Kidney capillary endothelial cell (primary cell): ENCODE data around the gene AMOT.
A peak's percentile ranks its signal among the peaks of the same experiment; 100 is the strongest.
"Not testable (repeated sequence)": the region's sequence is repeated elsewhere in the genome, so short reads cannot be mapped to it uniquely, and the experiment has no call there.

Source experiments
- DNase-seq: peaks from one replicate; pipeline ENCODE4 v3.0.0-alpha.2; 2018; ENCODE audit warnings: low spot score

AMOT gene, protein sequence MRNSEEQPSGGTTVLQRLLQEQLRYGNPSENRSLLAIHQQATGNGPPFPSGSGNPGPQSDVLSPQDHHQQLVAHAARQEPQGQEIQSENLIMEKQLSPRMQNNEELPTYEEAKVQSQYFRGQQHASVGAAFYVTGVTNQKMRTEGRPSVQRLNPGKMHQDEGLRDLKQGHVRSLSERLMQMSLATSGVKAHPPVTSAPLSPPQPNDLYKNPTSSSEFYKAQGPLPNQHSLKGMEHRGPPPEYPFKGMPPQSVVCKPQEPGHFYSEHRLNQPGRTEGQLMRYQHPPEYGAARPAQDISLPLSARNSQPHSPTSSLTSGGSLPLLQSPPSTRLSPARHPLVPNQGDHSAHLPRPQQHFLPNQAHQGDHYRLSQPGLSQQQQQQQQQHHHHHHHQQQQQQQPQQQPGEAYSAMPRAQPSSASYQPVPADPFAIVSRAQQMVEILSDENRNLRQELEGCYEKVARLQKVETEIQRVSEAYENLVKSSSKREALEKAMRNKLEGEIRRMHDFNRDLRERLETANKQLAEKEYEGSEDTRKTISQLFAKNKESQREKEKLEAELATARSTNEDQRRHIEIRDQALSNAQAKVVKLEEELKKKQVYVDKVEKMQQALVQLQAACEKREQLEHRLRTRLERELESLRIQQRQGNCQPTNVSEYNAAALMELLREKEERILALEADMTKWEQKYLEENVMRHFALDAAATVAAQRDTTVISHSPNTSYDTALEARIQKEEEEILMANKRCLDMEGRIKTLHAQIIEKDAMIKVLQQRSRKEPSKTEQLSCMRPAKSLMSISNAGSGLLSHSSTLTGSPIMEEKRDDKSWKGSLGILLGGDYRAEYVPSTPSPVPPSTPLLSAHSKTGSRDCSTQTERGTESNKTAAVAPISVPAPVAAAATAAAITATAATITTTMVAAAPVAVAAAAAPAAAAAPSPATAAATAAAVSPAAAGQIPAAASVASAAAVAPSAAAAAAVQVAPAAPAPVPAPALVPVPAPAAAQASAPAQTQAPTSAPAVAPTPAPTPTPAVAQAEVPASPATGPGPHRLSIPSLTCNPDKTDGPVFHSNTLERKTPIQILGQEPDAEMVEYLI

DNA sequence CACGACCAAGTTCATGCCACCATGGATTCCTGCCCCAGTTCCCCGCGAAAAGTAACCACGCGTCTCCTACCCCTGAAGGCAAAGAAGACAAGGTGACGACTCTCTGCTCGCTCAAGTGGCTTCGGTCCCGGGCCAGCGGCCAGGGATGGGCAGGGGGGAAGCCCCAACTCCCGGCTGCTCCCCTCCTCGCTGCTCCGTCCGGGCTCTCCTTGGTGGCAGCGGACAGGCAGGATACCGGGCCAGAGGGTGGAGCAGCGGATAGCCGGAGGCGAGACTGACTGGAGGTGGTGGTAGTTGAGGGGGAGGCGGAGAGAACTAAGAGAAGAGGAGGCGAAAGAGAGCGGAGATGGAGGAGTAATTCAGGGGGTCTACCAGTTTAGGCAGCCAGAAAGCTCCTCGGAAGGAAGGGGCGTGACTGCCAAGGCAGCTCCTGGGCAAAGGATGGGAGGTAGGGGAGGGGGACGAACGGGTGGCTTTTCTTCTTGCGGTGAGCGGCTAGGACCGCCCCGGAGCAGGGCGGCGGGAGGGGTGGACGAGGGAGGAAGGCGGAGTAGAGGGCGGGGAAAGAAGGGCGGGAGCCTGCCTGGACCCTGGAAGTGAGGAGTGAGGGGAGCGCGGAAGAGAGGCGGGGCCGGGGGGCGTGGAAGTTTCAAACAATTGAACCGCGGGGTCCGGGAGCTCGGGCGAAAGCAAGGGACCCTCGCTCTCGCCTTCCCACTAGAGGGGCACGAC lies at the start of gene AMOT:
AMOT (minus strand) TSS at position 450 of the 732 bp plus-strand sequence. CDS start 17,705 bp downstream, outside the sequence.
- peak; percentile 28 for DNase-seq

DNA sequence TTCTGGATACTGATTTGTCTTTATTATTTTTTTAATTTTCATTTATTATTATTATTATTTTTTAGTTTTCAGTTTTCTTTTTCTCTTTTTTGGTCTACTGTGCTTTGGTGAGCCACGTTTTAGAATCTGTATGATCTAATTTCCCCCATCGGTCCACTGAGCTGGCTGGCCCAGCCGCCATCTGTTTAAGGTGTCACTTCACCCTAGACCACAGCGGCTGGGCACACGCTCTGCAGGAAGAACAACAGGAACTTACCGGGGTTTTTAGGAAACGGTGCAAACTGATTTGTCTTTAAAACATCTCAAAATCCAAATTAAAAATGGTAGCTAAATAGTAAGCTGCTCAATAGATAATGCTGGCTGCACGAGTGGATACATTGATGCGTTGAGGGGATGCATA lies 48.8 kb upstream of the AMOT start:
- no peak for DNase-seq

DNA sequence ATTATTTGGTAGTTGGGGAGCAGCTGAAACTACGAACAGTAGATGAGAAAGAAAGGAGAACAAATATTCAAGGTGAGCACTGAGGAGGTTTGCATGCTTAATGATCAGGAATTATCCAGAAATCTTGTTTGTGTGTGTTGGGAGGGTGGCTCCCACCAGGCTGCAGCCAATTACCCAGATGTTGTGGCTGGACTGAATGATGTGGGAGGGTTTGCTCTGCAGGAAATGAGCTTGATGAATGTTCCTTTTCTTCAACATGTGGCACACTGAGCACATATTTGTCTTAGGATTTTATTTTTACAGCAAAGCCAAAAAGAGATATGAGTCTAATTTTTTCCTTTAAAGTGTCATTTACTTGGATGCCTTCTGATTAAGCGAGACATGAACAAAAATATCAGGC lies 48.3 kb upstream of the AMOT start:
- no peak for DNase-seq

DNA sequence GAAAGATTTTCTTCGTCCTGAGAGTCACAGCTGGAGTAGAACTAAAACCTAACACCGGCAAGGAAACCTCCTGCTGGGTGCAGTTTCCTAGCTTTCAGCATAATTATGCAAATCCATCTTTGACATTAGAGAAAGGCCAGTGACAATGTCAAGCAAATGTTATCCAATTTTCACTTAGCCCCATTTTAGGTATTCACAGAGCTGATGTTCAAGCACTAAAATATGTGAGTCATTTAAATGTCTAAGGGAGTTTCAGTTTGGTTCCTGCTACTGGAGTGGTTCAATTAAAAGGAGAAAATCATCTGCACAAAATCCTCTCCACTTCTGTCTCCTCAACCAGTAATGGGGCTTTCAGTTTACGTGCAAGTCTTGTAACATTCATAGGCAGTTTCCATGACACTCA lies 37.1 kb upstream of the AMOT start:
- no peak for DNase-seq

DNA sequence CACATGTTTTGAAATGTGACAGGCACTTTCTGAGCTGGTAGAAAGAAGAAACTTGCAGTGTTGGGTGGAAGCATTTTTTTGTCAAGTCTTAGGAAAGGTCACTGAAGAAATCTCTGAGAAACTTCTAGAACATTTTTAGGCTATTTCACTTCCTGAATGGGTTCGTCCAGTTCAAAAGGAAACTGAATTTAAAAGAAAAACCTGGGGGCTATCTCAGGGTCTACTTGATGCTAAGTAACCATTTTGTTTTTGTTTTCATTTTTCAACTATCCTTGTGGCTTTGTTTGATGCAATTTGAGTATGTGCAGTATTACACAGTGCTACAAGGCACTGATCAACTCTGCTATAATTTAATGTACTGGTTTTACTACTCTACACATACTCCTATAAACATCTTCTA lies 34.0 kb upstream of the AMOT start:
- no peak for DNase-seq

DNA sequence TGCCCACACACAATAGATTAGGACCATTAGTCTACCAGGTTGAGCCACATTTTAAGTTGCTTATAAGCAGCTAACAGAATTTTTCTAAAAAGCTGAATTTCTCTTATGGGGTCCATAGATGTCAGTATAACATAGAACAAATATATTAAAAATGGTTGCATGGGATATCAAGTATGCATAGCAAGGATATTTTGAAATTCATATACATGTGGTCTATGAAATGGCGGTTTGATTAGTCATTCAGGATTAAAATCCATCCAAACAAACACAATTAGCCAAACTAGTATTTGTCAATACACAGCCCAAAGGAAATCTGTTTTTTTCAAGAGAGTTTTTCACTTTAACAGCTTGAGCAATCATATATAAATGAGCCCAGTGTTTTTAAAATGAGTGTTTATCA lies 33.5 kb upstream of the AMOT start:
- no peak for DNase-seq

DNA sequence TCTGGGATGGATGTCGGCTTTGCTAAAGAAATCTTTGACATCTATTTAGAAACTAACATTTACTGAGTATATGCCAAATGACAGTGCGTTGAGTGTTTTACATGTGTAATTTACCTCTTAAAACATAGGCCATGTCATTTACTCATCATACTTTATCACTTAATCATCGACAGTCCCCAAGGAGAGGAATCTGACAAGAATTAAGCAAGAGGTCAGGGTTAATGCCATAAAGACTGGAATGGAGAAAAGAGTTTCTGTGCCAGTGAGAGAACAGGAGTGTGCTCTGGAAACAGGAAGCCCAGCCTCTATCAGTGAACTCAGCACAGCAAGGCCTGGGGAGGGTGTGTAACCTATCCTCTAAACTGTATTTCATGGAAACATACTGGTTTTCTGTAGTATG lies 28.0 kb upstream of the AMOT start:
- no peak for DNase-seq

DNA sequence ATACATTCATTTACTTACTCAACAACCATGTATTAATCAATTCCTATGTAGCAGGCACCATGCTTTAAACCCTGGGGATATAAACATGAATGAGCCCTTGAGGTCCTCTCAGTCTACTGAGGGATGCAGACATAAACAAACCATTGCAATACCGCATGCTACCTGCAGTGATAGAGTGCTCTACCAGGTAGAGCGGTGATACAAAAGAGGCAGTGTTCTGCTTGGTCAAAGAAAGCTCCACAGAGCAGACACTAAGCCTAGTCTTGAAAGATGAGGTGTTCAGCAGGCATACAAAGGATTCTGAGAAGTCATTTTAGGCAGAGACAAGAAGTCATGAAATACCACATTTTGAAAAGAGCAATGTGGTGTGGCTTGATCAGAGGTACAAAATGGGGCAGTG lies 26.9 kb upstream of the AMOT start:
- no peak for DNase-seq

DNA sequence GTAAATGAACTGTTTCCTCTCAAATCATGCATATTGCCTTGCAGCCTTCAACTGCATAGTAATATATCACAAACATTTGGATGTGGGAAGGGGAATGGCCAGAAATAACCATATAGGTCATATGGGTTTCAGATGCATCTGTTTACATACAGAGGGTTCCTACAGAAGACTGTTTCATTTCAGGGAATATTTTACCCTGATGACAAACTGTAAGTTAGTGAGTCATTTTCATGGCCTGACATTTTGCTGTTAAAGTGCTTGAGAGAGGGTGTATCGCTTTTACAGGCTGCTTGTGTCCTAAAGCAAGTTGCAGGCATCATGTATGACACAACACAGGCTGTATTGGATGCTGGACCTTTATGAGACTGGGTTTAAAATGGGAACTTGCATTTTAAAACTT lies 25.5 kb upstream of the AMOT start:
- no peak for DNase-seq

DNA sequence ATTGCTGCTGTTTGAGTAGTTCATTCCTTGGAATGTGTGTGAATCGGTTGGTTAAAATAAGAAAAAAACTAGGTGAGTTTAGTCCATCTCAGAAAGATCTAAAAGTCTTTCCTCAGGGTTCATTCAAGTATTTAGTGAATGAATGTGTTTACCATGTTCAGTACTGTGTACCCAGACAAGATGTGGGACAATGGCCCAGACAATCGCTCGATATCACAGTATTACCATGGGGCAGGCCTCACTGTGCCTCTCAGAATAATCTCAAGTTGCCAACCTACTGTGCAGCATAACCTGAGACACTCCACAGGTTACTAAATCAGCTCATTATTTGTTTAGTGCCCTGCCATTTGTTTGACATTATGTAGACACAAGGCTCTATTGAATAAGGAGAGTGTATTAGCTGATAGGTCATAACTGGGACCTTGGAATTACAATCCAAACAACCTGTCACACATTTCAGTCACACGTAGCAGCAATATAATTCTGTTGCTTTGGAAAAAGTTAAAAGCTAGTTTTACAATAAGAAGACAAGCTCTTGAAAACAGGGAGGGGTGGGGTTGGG lies 24.9 kb upstream of the AMOT start:
- DNase-seq = no peak

DNA sequence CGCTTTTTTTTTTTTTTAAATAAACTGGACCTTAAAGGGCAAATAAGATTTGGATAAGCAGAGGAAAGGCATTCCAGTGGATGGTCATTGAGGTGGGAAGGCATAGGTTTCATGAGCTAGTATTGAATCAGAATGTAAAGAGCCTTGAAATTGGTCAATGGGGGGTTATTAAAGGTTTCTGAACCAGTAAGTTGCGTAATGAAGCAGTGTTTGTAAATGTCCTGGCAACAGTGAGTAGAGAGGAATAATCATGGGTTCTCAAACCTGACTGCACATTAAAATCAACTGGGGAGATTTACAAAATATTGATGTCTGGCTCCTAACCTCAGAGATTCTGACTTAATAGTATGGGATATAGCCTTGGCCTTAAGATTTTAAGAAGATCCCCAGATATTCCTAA lies 23.2 kb upstream of the AMOT start:
- DNase-seq = no peak

DNA sequence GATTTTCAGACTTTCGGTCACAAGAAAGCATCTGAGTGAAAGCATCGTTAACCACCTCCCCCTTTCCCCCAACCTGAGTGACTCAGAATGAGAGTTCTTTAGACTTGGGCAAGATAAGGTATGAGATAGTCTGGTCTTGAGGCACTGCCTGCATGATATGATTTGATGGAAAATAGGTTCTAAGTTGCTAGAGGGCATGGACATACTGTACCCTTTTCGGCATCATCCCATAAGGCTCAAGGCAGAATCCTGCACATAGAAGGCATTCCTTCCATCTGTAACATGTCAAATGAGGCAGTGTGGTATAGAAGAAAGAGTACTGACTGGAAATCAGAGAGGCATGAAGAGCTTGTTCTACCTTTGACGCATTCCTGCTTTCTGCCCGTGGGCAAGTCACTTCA lies 16.8 kb upstream of the AMOT start:
- no peak for DNase-seq

DNA sequence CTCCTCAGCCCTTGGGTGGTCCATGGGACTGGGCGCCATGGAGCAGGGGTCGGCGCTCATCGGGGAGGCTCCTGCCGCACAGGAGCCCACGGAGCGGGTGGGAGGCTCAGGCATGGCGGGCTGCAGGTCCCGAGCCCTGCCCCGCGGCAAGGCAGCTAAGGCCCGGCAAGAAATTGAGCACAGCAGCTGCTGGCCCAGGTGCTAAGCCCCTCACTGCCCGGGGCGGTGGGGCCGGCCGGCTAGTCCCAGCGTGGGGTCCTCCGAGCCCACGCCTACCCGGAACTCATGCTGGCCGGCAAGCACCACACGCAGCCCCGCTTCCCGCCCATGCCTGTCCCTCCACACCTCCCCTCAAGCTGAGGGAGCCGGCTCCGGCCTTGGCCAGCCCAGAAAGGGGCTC lies 14.3 kb upstream of the AMOT start:
- DNase-seq = not testable (repeated sequence)

DNA sequence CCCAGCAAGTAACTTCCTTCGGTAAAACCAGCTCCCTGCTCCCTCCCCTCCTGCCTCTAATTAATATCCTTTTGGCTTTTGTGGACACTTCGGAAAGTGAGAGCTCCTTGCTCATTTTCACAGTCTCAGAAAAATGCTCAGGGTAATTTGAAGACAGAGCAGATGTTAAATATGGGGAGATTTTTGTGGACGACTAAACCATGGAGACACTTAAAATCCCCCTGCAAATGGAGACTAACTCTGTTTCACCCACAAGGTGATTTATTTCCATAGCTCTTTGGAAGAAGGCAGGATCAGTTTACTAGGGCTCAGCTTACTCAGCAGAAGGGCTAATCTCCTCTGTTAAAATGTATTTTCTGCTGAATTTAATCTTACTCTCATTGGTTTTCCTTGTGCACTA lies 12.2 kb upstream of the AMOT start:
- no peak for DNase-seq

DNA sequence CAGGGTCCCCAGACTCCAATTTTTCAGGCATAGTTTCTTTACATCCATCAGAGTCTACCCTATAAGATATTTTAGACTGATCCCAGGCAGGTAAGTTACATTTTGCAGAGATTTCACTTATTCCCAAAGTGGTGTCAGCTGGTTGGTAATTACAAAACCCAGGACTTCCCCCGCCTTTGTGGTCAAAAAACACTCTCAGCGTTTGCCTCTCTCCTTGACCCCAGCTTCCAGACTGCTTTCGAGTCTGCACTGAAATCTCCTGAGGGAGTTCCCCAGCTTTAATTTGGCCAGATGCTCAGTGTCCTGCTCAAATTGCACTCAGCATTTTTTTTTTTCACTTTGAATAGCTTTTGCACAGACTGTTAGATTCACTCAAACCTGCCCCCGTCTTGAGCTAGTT lies 11.2 kb upstream of the AMOT start:
- DNase-seq = no peak

DNA sequence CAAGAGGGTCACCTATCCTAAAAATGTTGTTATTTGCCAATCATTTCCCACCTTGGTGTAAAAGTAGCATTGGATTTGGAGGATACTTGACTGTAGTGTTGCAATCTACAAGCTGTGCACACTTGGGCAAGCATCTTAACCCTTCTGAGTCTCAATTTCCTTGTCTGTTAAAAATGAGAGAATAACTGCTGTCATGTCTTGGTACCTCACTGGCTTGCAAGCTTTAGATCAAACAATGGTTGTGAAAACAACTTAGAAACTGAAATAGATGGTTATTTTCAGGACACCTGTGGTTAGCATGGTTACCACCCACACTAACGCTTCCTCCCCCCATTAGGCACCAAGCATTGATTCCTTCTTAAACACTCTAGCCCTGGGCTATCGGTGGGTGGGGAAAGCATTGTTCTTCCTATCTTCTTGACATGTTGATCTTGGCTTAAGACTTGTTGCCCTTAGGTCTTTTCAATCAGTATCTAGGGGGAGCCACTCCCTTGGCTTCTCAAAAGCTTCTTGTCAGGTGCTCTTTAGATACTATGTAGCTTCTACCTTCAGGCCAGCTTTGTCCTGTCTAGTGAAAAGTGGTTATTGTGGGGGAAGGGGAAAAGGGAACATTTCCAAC lies 10.6 kb upstream of the AMOT start:
- no peak for DNase-seq

DNA sequence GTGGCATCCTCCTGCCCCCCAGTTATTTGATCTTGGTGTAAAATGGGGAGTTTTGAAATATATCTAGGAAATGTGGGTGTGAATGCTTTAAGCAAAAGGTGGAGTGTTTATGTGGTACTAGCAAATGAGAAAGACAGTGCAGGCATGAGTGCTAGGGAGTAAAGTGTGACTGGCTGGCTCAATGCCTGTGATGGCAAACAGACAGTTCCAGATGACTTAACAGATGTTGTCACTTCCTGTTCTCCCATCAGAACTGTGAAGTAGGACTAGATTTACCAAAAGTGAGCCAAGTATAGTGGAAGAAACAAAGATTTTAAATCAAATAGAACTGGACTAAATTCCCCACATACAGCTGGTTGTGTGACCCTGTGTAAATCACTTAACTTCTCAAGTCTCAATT lies 8.4 kb upstream of the AMOT start:
- no peak for DNase-seq

DNA sequence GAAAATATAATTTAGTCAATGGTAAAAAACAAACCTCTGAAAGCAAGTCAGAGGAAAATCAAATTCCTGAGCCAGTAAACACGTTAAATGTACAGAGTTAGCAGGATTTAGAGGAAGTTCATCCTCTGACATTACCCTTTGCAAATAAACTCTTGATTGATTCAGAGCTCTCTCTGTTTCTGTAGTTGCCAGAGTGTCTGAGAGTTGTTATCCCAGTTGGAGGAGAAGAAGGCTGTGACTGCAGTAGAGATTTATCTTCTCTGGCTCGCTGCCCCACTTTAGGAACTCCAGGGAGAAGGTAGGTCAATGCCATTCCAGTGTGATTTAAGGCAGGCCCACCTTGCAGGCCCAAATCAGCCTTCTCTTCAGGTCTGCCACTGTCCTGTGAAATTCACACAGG lies 6.2 kb upstream of the AMOT start:
- no peak for DNase-seq

DNA sequence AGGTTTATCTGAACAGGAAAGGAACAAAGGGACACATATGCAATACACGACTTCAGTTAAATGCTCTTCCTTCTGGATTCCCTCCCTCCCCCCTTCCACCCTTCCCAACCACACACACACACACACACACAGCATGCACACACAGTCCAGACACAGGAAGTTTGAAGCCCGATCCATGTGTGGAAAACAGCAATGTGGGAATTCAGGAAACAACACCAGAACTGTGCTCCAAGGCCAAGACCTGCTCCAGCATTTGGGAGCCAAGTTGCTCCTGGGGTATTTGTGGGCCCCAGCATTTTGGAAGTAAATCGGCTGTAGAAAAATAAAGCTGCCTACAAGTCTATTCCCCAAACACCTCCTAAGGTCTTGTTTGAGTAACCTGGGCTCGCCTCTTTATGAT lies 5.6 kb upstream of the AMOT start:
- DNase-seq = no peak

DNA sequence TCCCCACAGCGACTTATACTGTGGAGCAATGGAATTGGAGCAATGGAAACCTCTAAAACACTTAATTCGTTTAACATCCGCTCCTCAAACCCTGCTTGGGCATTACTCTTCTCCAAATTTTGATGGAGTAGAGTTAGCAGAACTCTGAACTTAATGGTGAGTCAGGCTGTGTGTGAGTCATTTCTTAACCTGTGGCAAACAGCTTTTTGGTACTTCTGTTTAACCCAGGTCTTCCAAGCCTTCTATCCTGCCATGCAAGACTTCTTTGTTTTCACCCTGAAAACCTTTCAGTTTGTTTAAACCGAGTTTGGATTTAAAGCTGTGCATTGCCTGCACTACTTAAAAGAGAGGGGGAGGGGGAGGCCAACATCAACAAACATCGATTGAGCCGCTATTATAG lies 3.6 kb upstream of the AMOT start:
- no peak for DNase-seq

DNA sequence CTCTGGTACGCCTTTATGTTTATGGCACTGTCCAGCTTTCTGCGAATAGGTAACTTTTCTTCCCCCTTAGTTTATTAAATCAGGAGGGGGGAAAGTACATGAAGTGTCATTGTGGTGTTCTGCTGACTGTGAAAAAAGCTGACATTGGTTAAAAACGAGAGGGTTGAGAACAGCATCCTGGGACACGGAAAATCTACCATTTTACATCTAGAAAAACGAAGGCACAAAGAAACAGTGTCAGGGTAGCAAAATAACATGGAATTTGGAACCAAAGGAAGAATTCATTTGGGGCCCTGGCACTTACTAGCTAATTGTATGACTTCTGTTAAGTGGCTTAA lies 1.2 kb upstream of the AMOT start:
- DNase-seq = no peak
